SU-DHL-6 (cell line): ENCODE data around the gene FBXL4.

Experiments used
- EZH2phosphoT487 ChIP-seq: fragments of 200-600 bp; sonication (generic), shearing (Covaris generic); conservative IDR thresholded peaks from 2 replicates; pipeline ENCODE4 v1.6.1; 2018; ENCODE audit warnings: mild to moderate bottlenecking, antibody characterized with exemption, low read length, moderate library complexity, mixed read lengths
- TF ChIP-seq, protein P1 (sequence below): fragments of 200-600 bp; sonication (generic); IDR thresholded peaks from one replicate; pipeline ENCODE4 v1.5.1; 2017; ENCODE audit warnings: antibody characterized with exemption, mild to moderate bottlenecking, low read length, moderate library complexity; ENCODE audit not compliant: insufficient read depth, poor library complexity, severe bottlenecking

DNA sequence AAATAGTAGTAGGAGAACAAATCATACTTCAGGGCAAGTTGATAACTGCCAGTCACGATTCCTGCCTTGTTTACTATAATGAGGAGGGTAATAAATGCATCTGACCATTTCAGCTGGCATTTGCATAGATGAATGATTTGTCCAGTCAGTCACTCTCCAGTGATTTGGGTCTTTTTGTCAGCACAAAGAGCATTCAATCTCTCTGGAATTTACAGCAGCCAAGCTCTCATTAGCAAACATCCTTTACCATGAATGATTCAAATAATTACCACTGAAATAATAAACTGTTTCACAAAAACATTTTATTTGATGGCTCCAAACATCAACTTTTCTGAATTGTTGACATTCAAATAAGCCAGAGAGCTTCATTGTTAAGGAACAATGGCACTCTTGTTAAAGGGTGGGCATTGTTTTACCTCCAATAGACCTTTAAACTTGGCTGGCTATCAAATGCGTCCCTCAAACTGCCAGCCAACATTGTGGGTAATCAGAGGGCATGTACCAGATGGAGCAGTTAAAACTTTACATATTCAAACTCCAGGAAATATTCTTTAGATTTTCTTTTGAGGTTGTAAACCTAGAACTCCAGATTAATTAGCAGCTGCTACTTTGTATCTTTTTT lies 30.0 kb upstream of the FBXL4 start:
- TF ChIP-seq, protein P1, sequence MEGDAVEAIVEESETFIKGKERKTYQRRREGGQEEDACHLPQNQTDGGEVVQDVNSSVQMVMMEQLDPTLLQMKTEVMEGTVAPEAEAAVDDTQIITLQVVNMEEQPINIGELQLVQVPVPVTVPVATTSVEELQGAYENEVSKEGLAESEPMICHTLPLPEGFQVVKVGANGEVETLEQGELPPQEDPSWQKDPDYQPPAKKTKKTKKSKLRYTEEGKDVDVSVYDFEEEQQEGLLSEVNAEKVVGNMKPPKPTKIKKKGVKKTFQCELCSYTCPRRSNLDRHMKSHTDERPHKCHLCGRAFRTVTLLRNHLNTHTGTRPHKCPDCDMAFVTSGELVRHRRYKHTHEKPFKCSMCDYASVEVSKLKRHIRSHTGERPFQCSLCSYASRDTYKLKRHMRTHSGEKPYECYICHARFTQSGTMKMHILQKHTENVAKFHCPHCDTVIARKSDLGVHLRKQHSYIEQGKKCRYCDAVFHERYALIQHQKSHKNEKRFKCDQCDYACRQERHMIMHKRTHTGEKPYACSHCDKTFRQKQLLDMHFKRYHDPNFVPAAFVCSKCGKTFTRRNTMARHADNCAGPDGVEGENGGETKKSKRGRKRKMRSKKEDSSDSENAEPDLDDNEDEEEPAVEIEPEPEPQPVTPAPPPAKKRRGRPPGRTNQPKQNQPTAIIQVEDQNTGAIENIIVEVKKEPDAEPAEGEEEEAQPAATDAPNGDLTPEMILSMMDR: no peak
- no peak for TF ChIP-seq EZH2phosphoT487
